ENCODE measurements around the gene SMCO2.

The SMCO2 gene

DNA sequence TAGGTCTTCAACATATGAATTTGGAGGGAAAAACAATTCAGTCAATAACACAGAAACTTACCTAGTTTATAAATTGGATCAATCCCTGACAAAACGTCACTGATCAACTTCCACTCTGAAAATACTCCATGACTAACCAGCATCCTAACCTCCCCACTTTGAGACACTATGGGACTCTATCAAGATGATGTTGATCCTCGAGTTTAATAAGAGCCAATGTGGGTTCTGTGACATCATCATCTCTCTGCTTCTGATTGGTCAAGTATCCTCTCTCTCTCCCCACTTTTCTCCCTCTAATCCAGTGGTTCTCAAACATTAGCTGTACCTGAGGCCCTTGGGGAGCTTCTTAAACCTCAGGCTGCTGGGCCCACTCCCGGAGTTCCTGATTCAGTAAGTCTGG is at the start of gene SMCO2:
SMCO2 (plus strand) TSS at position 301 of the 400 bp plus-strand sequence. CDS start 23,896 bp downstream, outside the sequence.
- DNase-seq (ENCODE audit: low read depth) = no peak

DNA sequence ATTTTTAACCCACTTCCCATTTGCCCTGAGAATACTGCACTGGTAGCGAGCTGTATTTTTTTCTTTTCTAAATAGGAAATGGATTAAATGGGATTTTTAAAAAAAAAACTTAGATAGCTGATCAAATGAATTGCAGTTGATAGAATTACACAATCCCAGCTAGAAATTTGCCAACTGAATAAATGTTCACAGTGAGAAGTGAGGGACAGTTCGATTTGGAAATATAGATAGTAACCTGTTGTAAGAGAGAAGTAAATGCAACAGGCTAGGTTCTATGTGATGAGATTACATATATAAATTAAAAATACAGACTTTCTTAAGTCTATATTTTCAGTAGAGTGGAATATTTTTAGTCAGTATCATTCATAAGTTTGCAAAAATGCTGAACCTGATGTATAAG is 48.1 kb upstream of the SMCO2 start:
- DNase-seq (ENCODE audit: low read depth) = no peak

DNA sequence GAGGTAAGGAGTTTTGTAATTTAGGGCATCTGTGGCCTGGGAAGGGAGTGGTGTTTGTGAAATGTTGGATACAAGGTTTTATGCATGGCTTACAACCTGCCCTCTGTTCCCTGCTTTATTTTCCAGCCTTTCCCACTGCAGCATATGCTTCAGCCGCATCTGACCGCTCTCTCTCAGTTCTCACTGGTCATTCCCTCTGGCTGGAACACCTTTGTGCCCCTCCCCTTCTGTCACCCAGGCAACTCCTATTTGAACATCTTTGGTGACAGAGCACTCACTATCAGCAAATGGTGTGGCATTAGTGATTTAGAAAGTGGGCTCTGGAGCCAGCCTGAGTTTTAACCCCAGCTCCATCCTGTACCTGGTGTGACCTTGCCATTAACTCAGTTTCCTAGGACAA is 47.5 kb upstream of the SMCO2 start:
- no peak for DNase-seq (ENCODE audit: low read depth)

DNA sequence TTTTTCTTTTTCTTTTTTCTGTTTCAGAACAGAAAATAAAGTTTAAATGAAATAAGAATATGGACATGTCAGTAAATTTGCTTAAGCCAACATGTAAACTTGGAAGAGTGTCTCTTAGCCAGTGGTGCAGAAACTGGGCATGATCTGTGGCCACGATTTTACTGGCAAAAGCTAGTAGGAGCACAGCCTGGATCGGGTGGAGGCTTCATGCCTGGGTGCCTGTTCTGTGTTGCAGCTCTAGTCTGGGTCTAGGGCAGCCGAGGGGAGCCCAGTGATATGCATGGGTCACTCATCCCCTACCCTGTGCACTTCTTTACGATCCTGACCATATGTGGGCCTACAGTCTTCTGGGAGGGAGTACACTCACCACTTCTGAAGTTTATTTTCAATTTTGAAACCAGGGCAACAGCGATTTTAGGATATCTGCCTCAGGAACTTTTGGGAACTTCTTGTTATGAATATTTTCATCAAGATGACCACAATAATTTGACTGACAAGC is 45.6 kb upstream of the SMCO2 start:
- DNase-seq (ENCODE audit: low read depth) = no peak

DNA sequence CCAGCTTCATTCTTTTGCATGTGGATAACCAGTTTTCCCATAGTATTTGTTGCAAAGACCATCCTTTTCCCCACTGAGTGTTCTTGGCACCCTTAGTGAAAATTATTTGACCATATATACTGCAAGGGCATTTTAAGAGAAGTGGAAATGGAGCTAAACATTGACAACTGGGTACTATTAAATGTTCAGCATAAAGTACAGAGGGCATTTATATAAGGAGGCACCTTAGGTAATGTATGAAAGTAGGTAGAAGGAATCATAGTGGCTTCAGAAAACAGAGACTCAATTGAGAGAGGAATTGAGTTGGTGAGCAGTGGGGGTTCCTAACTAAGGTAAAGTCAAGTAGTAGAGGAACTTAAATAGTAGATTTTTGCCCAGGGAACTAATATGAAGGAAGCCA is 34.5 kb upstream of the SMCO2 start:
- no peak for DNase-seq (ENCODE audit: low read depth)

DNA sequence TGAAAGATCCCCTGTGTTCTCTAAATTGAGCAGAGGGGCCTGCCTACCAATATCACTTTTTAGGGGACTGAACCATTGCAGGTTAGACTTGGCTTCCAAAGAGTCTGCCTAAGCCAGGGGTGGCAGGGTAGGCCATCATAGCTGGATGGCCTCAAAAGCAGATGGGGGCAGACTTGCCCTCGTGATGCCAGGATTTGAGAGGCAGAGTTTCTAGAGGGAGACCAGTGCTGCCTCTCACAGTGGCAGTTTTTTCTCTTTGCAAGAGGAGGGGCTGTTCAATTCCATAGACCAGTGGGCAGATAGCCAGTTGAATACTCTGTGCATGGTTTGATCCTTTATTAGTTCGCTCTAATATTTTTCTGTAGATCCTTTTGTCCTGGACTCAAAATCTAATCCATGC is 23.8 kb upstream of the SMCO2 start:
- no peak for DNase-seq (ENCODE audit: low read depth)

DNA sequence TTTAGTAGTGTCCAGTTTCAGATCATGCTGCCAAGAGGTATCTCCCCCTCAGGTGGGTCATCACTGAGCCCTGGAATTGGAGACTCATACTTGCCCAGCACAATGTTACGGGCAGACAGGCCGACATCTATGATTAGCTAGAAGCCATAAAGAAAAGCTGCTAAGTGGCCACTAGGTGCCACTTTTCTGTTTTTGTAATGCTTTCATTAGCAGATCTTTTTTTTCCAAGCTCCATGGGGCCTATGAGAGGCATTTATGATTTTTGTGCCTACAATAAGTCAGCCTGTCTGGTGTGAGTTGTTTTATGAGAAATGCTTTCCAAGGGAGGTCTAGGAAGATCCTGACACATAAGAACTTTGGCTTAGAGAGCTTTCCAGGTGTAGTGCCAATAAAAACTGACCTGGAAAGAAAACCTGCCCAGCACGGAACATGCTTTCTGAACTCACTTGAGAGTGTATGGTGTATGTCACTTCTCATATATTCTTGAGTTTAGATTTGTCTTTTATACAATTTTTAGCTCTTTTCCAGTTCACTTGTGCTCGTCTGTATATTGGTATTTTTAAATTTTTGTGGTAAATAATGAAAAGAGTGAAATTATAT is 21.8 kb upstream of the SMCO2 start:
- DNase-seq (ENCODE audit: low read depth) = no peak

DNA sequence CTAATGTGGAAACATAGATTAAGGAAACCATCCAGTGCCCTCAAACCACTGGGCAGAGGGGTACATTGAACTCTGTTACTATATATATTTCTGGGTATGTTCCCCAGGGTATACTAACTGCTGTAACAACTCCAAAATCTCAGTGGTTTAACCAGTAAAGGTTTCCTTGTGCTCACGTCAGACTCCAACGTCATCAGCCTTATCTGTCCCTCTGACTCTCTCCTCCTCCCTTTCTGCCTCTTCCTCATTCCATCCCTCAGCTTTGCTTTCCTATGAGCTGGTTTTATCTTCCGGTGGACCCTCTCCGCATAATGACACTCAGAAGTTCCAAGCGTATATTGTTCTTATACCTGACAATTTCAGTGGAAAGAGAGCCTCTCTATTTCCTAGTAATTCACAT is 21.2 kb upstream of the SMCO2 start:
- no peak for DNase-seq (ENCODE audit: low read depth)

DNA sequence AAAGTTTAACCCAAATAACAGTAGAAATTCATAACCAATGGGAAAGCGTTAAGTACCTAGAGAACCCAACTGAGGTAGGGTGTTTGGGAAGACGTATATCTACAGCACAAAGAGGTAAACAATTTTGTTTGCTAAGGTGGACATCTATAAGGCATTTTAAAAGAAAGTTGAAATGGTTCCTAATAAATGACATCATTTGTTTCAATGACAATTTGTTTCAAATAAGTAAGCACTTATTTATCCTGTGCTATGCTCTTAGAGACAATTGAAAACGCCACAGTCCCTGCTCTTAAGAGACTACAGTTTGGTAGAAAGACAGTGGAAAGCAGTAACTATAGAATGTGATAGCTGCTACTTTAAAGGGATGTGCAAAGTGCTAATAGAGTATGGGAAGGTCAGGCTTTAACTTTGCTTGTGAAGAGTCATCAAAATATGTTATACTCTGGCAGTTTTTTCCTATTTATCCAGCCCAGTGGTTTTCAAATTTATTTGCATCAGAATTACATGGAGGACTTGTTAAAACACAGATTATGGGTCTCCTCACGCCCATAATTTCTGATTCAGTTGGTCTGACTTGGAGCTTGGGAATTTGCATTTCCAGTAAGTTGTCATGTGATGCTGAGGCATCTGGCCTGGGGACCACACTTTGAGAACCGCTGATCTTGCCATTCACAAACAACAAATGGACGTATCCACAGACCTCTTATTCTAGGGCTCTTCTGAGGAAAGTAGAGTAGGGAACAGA is 19.6 kb upstream of the SMCO2 start:
- DNase-seq (ENCODE audit: low read depth) = no peak

DNA sequence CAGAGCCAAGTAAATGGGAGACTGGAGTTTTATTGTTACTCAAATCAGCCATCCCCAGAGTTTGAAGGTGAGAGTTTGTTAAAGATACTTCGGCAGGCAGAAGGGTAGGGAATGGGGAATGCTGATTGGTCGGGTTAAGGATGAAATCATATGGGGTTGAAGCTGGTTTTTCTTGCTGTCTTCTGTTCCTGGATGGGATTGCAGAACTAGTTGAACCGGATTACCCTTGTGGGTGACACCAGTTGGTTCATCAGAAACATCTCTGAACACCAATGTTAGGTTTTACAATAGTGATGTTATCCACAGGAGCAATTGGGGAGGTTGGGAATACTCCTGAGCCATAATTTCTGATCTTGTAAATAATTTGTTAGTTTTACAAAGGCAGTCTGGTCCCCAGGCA is 18.7 kb upstream of the SMCO2 start:
- no peak for DNase-seq (ENCODE audit: low read depth)

DNA sequence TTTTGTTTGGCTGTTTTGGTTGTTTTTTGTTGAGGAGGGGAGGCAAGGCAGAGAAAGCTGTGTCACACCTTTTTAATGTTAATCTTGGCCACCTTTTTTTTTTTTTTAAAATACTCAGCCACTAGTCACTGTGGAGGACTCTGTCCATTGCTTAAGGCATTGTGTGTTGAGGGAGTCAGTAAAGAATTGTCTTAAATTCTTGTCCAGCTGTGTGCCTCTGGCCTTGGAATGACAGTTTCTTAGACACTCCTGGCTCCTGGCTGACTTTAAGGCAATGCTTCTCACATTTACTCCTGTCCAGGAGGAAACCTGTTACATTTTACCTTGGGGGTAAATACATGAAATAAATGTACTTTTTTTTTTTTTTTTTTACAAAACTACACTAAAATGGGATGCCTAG is 18.1 kb upstream of the SMCO2 start:
- DNase-seq (ENCODE audit: low read depth) = no peak

DNA sequence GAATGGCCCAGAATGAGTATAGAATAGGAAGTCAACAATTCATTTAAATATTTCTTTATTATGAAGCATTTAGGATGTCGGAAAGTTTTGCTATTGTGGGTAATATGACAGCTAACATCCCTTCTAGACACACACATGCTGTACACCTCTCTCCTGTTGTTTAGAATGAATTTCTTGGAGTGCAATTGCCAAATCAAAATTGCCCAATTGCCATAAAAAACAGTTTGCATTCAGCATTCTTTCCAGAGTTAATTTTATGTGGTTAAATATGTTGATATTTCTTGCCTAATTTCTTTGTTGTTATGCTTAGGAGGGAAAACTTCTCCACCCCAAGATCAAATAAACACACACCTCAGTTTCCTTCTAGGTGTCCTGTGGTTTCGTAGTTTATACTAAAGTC is 16.9 kb upstream of the SMCO2 start:
- DNase-seq (ENCODE audit: low read depth) = no peak

DNA sequence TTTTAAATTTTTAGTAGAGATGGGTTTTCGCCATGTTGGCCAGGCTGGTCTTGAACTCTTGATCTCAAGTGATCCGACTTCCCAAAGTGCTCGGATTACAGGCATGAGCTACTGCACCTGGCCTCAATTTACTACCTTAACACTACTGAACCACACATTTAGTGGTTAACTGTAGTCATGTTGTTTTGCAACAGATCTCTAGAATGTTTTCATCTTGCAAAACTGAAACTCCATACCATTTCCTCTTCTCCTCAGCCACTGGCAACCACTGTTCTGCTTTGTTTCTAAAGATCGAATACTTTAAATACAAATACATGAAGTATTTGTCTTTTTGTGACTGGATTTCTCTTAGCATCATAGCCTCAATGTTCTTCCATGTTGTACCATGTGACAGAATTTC is 15.4 kb upstream of the SMCO2 start:
- no peak for DNase-seq (ENCODE audit: low read depth)

DNA sequence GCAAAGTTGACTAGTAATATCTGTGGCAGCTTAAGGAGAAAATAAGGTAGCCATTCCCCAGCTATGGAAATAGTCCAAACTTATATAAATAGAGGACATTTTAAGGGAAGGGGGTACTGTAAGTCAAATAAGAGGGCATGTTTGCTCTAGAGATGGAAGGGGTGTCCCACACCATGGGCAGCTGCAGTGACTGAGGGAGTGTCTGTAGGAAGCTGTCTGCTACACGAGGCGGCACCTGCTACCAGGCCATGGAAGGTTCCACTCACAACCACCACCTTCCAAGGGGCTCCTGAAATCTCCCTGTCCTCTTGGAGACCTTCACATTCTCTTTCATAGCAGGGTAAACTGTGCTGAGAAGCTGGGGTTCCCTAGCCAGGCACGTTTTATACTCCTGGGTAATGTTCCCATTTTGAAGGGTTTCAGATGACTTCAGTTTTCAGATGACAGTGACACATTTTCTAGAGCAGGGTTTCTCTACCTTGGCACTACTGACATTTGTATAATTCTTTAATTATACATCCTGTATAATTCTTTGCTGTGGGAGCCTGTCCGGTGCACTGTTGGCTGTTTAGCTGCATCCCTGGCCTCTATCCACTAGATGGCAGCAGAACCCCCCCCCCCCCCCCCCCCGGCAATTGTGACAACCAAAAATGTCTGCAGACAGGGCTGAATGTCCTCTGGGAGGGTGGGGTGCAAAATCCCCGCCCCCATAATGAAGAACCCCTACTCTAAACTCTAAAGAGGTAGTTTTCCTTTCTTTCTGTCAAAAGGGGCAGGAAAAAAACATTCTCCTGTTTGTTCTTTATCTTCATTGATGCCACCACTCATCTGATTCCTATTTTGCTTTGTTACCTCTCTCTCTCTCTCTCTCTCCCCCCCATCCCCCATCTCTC is 11.6 kb upstream of the SMCO2 start:
- DNase-seq (ENCODE audit: low read depth) = no peak

DNA sequence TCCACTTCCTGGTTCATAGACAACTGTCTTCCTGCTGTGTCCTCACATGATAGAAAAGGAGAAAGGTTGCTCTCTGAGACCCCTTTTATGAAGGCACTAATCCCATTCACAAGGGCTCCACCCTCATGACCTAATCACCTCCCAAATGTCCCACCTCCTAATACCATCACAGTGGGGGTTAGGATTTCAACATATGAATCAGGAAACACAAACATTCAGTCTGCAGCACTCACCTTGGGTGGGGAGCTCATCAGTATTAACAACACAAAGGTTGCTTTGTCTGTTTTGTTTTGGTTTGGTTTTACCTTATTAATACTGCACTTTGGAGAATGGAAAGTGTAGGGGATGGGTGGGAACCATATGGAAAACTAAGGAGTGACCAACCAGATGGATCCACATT is 10.5 kb upstream of the SMCO2 start:
- no peak for DNase-seq (ENCODE audit: low read depth)

DNA sequence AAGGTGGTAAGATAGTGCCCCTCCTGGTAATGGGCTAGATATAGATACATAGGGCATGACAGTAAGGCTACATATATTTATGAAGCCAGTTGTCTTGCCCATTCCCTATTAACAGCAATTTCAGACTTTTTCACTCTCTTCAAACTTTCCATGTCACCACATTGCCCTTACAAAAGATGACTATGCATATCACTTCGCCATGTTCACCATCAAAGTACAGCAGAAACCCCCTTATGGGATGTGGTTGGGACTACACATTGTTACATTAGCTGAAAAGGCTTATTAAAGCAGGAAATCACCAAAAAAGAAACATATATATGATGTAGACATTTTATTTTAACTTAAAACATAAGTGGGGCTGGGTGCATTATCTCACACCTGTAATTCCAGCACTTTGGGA is 9.8 kb upstream of the SMCO2 start:
- no peak for DNase-seq (ENCODE audit: low read depth)

DNA sequence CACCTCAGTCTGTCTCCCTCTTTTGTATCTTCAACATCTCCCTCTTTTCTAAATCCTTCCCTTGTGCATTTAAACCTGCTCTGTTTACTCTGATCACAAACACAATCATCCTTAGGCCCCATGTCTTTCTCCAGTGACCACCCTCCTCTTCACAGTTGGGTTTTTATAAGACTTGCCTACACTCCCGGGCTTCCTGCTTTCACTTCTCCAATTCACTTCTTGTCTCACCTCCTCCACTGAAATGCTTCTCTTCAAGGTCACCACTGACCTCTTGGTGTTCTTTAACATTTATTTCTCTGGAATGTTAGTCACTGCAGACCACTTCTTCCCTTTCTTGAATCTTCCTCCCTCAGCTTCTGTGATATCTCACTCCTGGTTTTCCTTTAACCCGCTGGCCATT is 8.7 kb upstream of the SMCO2 start:
- no peak for DNase-seq (ENCODE audit: low read depth)

DNA sequence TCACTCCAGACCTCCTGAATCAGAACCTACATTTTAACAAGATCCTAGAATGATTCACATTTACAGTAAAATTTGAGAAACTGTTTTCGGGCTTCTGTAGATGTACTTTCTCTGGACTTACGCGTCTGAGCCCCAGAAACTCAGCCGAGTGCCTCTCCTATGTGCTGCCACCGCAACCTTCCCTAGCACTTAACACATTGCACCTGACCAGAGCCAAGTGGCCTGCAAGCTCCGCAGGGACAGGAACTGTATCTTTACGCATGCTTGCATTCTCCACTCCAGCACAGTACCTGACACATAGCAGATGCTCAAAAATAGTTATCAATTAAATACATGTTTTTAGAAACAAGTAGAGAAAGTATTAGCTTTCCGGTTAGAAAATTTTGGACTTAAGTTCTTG is 1.2 kb downstream of the SMCO2 start:
- no peak for DNase-seq (ENCODE audit: low read depth)

DNA sequence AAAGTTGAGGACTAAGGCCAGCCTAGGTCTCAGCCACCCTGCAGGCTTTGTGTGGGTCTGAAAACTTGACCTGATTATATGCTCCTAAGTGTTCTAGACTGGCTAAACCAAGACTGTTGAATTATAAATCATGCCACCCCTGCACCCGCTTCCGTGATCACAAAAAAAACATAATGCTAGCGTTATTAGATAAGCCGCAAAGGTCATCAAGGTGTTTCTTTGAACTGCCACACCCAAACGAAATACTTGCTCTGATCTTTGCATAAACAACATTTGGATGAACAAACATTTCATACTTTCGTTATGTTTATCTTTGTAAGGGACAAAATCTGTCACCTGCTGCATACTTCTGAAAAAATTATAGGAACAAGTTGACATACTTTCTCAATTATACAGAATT is 2.5 kb downstream of the SMCO2 start:
- DNase-seq (ENCODE audit: low read depth) = no peak

DNA sequence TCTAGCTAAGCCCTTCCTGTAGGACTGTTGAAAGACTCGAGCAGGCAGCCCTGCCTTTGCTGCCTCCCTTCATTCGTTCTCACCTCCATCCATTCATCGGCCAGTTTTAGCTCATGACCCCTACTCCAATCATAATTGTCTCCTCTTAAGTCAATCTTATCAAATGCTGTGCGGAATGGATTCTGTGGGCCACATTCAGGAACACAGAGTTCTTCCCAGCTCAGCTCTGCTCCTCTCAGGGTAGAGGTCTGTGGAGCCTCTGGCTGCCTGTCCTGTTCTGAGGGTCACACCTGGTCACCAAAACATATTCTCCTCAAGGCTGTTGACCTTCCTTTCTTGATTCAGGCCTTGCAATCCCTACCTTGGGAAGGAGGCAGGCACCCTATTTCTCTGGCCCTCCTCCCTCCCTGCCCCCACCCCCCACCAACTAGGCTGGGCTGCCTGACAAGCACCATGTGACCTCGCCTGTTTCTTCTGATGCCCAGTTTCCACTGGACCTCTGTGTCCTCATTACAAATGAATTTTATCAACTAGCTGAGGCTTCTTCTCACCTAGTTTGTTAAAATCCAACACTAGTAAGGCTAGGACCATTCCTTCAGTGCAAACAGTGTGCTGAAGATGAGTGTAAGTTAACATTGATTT is 3.5 kb downstream of the SMCO2 start:
- no peak for DNase-seq (ENCODE audit: low read depth)

DNA sequence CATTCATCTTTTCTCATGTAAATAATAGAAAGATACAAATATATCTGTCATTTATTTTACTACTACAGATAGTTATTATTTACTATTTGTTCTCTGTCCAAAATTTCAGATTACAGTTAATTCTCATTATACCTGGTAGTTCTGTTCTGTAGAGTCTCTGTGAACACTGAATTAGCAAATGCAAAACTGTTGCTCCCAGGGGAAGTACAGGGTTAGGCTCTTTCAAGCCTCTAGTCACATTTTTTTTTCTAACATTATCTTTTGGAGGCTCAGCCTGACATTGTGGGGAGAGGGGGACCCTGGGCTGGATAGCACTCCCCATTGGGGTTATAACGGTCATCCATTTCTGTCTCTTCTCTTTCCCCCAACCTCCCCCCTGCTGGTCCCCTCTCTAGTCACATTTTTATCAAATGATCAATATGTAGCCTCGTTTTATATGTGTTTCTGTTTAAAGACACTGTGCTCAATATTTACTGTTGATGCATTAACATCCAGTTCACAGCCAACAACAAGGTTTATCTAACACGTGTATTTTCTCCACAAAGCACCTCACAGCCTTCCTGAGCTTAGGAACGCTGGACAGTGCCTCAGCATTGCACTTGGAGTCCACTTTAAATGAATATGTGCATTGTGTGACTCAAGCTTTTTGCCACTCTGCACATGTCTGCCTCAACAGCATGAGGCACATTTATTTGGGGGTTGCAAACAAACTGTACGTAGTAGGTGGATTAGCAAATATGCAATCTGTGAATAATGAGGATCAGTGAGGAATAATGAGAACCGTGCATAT is 4.7 kb downstream of the SMCO2 start:
- no peak for DNase-seq (ENCODE audit: low read depth)

DNA sequence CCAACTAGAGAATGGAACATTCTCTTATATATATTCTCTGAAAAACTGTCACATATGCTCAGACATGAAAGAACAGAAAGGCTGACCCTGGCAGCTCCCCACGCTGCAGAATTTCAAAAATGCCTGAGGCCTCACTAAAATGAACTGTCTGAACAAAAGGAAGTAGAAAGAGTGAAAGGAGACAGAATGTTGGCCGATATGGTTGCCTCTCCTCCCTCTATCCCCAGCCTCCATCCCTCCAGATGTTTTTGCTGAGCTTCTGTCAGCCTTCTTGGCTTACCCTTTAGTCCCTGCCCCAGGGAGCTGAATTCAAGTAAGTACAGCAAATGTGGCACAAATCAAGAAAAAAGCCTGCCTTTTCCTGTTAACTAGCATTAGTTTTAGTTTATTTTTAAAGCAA is 6.9 kb downstream of the SMCO2 start:
- no peak for DNase-seq (ENCODE audit: low read depth)

Data from HS-27A (cell line).